Esophagus (tissue), 2 donors: Measurements from ENCODE around the gene SLF1. TPM values are rescaled to one million over a fixed set of nuclear protein-coding genes. Genes with fewer than 3 reads are reported as not detected.

Experiments
- H3K27ac ChIP-seq, 2 donors: one replicate each; pipeline ENCODE4 v1.5.1; 2013; ENCODE audit warnings: low read depth in 2 of 2, mild to moderate bottlenecking in 2 of 2, inconsistent platforms in 1 of 2, low read length in 1 of 2, moderate library complexity in 1 of 2
- H3K27me3 ChIP-seq, 2 donors: one replicate each; pipeline ENCODE4 v1.6.1; 2013; ENCODE audit warnings: low read length in 2 of 2, control low read depth in 1 of 2, mild to moderate bottlenecking in 1 of 2; ENCODE audit not compliant: insufficient read depth in 2 of 2, control insufficient read depth in 1 of 2
- H3K36me3 ChIP-seq, 2 donors: one replicate each; pipeline ENCODE4 v1.6.1; 2013; ENCODE audit warnings: low read length in 1 of 2; ENCODE audit not compliant: control insufficient read depth in 2 of 2, insufficient read depth in 2 of 2
- H3K4me1 ChIP-seq, 2 donors: one replicate each; pipeline ENCODE4 v1.6.1; 2013; ENCODE audit warnings: low read length in 1 of 2; ENCODE audit not compliant: control insufficient read depth in 2 of 2, insufficient read depth in 2 of 2
- H3K4me3 ChIP-seq, 2 donors: one replicate each; pipeline ENCODE4 v1.5.1; 2013; ENCODE audit warnings: low read length in 2 of 2, mild to moderate bottlenecking in 2 of 2, low read depth in 1 of 2, moderate library complexity in 1 of 2
- H3K9me3 ChIP-seq, 2 donors: one replicate each; pipeline ENCODE4 v1.6.1; 2013; ENCODE audit warnings: mild to moderate bottlenecking in 2 of 2, low read depth in 1 of 2, low read length in 1 of 2, moderate library complexity in 1 of 2; ENCODE audit not compliant: control insufficient read depth in 2 of 2, insufficient read depth in 1 of 2
- whole genome bisulfite sequencing, 2 donors: extraction: QIAGEN DNeasy Blood & Tissue Kit; methylation state at CpG; one replicate each; pipeline ENCODE4 v1.1.7; 2013; 5-methylcytosine and 5-hydroxymethylcytosine counted together
- polyA plus RNA-seq, 2 donors: library from polyadenylated mRNA; stranded (reverse); fragments of 200-250 nt; gene quantifications; one replicate each; pipeline ENCODE4 v1.2.3, GENCODE V29; 2013
- donor health status: healthy with polysubstance abuse.
- donor health status: Bipolar disorder and iron deficiency.

Gene SLF1
- polyA plus RNA-seq, 2 donors: 1.8 to 2.2 TPM

DNA sequence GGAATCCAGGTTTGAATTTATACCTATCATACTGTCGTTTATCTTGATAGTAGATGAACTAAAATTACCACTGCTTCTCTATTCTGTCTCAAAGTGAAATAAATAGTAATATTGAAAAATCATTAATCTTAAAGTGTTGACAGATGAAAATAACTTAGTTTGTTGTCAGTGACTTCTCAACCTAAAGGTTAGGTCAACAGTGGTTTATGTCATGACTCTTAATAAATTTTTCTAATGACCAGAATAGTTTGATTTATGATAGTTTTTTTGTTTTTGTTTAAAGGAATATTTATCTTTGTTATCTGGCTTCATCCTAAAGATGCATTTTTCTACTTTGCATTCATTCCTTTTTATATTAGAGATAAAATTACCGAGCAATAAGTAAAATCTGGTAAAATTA lies 81.1 kb downstream of the SLF1 start:
- H3K27me3 ChIP-seq: no peaks in the 10 kb centered on the region
- H3K36me3 ChIP-seq: no peaks in the 10 kb centered on the region
- no peaks in the 10 kb centered on the region for H3K9me3 ChIP-seq
- no peak overlapping the region for H3K27ac ChIP-seq
- no peak overlapping the region for H3K4me3 ChIP-seq
- WGBS, 2 donors: 67 to 85% methylated on average over 2 of the region's 2 CpGs
- H3K4me1 ChIP-seq: no peaks in the 10 kb centered on the region

DNA sequence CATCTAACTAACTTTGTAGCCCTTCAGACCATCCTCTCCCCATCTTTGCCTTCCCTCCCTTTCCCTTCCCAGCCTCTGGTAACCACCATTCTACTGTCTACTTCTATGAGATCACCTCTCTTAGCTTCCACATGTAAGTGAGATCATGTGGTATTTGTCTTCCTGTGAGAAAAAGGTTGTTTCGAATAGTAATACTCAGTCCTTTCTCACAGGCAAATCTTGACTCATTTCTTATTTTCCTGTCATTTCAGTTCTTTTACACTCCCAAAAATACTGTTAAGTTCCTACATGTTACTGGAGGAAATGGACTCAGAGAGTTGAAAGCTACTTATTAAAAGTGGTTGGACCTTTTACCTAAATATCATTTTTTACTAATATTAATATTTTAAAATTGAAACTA lies 82.1 kb downstream of the SLF1 start:
- H3K4me3 ChIP-seq: no peak overlapping the region
- H3K9me3 ChIP-seq: no peaks in the 10 kb centered on the region
- no peak overlapping the region for H3K27ac ChIP-seq
- 73 to 84% methylated on average over 1 of the region's 1 CpG for whole genome bisulfite sequencing, 2 donors
- no peaks in the 10 kb centered on the region for H3K27me3 ChIP-seq
- H3K36me3 ChIP-seq: no peaks in the 10 kb centered on the region
- no peaks in the 10 kb centered on the region for H3K4me1 ChIP-seq

DNA sequence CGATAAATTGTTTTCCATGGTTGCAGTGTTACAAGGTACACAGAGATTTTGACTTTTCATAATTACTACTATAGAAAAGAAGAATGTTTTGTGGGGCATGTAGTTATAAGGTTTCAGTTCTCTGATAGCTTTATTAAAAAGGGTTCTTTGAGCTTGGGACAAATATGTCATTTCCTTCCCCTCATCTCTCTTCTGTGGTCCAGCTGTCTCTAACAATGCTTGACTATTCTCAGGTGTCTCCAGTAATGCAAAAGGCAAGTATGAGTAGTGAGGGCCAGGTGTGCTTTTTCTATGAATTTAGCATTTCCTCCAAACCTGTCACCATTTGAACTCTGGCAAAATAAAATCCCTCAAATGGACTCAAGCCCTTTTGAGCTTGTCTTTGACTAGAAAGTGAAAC lies 84.3 kb downstream of the SLF1 start:
- Histone ChIP-seq H3K27ac (no peak overlapping the region), H3K4me3 (no peak overlapping the region), H3K27me3 (no peaks in the 10 kb centered on the region), H3K36me3 (no peaks in the 10 kb centered on the region), H3K9me3 (no peaks in the 10 kb centered on the region), H3K4me1 (no peaks in the 10 kb centered on the region)
- 78 to 89% methylated on average over 1 of the region's 1 CpG for WGBS, 2 donors

DNA sequence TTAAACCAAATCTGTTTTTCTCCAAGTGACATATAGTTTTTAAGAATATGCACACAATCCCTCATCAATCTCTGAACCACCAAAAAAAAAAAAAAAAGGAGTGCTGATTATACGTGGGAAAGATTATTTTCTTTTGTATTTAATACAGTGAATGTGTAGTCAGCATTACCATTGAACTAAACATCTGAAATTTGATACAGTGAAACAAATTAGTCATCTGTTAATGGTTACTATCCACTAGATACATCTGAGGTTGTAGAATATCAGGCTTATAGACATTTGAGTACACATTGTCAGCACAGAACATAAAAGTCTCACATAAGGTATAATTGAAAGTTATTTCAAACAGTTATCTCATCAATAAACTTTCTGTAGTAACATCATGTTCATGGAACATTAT lies 87.0 kb downstream of the SLF1 start:
- no peaks in the 10 kb centered on the region for H3K9me3 ChIP-seq
- WGBS, 2 donors: 57 to 62% methylated on average over 1 of the region's 1 CpG
- H3K27ac ChIP-seq: no peak overlapping the region
- no peaks in the 10 kb centered on the region for H3K27me3 ChIP-seq
- H3K4me1 ChIP-seq: no peaks in the 10 kb centered on the region
- H3K4me3 ChIP-seq: no peak overlapping the region
- H3K36me3 ChIP-seq: no peaks in the 10 kb centered on the region

DNA sequence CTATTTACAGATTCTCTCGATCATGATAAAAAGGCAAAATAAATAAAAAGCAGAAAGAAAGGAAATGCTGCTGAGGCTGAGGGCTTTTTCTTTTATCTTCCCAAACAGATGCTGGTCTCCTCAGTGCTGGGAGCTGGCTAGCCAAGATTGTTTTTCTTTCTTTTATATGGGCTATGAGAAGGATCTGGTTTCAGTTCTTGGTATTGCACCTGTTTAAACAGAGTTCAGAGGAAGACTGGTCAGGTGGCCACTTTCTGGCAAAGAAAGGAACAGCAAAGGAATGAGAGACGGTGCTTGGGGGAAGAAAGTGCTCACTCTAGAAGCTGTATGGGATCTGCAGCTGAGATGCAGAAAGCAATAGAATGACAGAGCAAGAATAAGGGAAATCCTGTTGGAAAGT lies 88.9 kb downstream of the SLF1 start:
- no peak overlapping the region for H3K27ac ChIP-seq
- no peaks in the 10 kb centered on the region for H3K27me3 ChIP-seq
- 40 to 54% methylated on average over 2 of the region's 2 CpGs for WGBS, 2 donors
- H3K36me3 ChIP-seq: no peaks in the 10 kb centered on the region
- no peak overlapping the region for H3K4me3 ChIP-seq
- H3K4me1 ChIP-seq: no peaks in the 10 kb centered on the region
- H3K9me3 ChIP-seq: no peaks in the 10 kb centered on the region

DNA sequence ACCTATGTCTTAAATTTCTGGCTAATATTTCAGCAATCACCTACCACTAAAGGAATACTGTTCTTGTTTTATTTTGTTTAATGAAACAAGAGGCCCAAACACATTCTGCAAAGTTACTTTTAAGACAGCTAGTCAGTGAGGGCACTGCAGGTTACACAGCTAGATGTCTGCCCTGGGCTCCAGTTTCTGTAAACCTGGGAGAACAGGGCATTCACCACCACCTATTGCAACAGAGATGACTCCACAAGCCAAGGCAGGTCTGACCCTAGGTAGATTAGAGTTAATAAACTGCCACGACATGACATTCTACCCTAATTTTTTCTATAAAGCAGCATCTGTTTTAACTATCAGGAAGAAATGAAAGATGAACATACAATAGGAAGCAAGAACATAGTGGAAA lies 90.8 kb downstream of the SLF1 start:
- Histone ChIP-seq H3K36me3 (peaks cover 0 to 2% of the 10 kb centered on the region in 2 donors), H3K4me3 (no peak overlapping the region), H3K4me1 (no peaks in the 10 kb centered on the region), H3K27ac (no peak overlapping the region), H3K9me3 (no peaks in the 10 kb centered on the region), H3K27me3 (no peaks in the 10 kb centered on the region)
- WGBS, 2 donors: 65 to 83% methylated on average over 1 of the region's 1 CpG

DNA sequence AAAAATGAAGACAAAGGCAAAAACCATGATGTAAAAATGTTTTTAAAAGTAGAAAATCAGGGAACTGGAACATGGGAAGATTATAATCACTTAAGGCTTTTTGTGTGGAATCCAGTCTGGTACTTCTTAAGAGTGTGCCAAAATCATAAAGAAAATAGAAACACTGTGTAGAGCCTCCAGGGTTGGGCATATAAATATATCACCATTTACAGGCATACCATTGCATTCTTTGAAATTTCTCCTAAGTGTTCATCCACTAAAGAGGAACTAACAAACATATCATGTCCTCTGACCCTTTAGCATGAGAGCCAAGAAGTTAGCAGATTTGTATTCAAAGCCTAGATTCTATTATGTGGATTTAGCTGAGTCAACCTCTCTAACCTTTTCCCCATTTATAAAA lies 93.3 kb downstream of the SLF1 start:
- no peaks in the 10 kb centered on the region for H3K27me3 ChIP-seq
- H3K4me3 ChIP-seq: no peak overlapping the region
- H3K4me1 ChIP-seq: peaks cover 0 to 2% of the 10 kb centered on the region in 2 donors
- H3K9me3 ChIP-seq: no peaks in the 10 kb centered on the region
- H3K27ac ChIP-seq: no peak overlapping the region
- peaks cover 0 to 2% of the 10 kb centered on the region in 2 donors for H3K36me3 ChIP-seq

DNA sequence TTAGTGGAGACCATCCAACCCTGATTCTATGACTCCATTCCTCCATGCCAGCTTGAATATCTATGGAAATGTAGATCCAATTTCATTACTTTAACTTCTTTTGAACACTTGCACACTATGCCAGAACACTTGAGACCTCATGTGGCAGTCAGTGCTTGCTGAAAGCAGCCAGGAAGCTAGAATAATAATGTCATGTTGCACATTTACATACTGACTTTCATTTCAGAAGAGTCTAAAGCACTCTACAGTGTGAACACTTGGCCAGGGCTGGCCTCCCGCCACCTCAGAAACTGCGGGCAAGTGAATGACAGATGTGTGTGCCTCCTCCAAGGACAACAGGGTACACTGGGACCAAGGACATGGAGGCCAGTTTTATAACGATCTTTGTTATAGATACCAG lies 97.3 kb downstream of the SLF1 start:
- Histone ChIP-seq H3K27me3 (no peaks in the 10 kb centered on the region), H3K4me3 (no peak overlapping the region), H3K9me3 (no peaks in the 10 kb centered on the region), H3K4me1 (peaks cover 0 to 2% of the 10 kb centered on the region in 2 donors), H3K36me3 (peaks cover 0 to 2% of the 10 kb centered on the region in 2 donors), H3K27ac (no peak overlapping the region)
- 79 to 89% methylated on average over 3 of the region's 3 CpGs for WGBS, 2 donors

DNA sequence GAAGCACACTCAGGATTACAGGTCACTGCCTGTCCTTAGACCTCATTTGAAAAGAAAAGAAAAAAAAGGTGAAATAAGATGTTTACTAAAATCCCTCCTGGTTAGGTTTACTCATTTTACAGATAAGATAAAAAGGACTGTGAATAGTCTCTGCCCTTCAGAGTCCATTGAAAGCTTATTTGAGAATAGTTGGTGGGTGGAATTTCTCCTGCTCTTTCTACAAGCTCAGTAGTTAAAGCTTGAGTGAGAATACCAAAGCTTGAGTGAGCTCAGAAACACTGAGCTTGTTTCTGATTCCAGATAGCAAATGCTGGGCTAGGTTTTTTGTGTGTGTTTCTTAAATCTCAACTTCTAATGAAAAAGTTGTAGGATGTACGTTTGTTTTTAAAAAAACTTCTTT lies 106.7 kb downstream of the SLF1 start:
- Histone ChIP-seq H3K27me3 (no peaks in the 10 kb centered on the region), H3K36me3 (no peaks in the 10 kb centered on the region), H3K4me3 (no peak overlapping the region), H3K9me3 (no peaks in the 10 kb centered on the region), H3K27ac (no peak overlapping the region), H3K4me1 (no peaks in the 10 kb centered on the region)
- 42 to 57% methylated on average over 1 of the region's 1 CpG for WGBS, 2 donors

DNA sequence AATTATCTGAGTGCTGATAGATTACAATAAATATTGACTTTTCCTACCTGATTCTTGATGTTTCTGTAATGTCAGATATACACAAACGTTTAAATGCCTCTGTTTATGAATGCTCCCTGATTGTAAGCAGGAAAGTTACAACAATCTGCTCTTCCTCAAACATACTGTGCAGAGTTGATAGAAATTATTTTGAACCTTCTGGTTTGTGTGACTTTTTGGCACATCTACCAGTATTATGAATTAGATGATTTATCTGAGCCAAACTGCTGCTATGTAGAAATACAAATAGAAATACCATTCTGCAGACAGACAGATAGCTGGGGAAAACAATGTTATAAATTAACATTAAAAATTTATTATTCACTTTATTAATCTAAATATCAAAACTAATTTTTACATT lies 113.0 kb downstream of the SLF1 start:
- no peaks in the 10 kb centered on the region for H3K27me3 ChIP-seq
- H3K4me3 ChIP-seq: no peak overlapping the region

More for the DNA sequence above, 113.0 kb downstream of the SLF1 start:
- 38% methylated on average over 1 of the region's 1 CpG for WGBS, 2 donors
- Histone ChIP-seq H3K4me1 (no peaks in the 10 kb centered on the region), H3K9me3 (no peaks in the 10 kb centered on the region), H3K36me3 (no peaks in the 10 kb centered on the region), H3K27ac (no peak overlapping the region)
